Keratinocyte (primary cell): ENCODE measurements around the gene OR2AJ1.

ENCODE experiments used
- EZH2 ChIP-seq: IDR thresholded peaks from one replicate; pipeline ENCODE4 v1.6.1; 2012; ENCODE audit warnings: inconsistent platforms, mild to moderate bottlenecking, low read length, moderate library complexity
- TF ChIP-seq, protein P1 (sequence below), 3 experiments: IDR thresholded peaks in 1 of 3; conservative IDR thresholded peaks in 1 of 3; optimal IDR thresholded peaks in 1 of 3; 2 replicates in 2 of 3; 3 replicates in 1 of 3; pipeline versions ENCODE3 to v1.5.1; 2011; ENCODE audit warnings: low read length in 3 of 3, mild to moderate bottlenecking in 3 of 3, moderate library complexity in 2 of 3, control low read depth in 1 of 3, inconsistent platforms in 1 of 3; ENCODE audit not compliant: insufficient read depth in 2 of 3; ENCODE audit errors: extremely low read depth in 1 of 3

DNA sequence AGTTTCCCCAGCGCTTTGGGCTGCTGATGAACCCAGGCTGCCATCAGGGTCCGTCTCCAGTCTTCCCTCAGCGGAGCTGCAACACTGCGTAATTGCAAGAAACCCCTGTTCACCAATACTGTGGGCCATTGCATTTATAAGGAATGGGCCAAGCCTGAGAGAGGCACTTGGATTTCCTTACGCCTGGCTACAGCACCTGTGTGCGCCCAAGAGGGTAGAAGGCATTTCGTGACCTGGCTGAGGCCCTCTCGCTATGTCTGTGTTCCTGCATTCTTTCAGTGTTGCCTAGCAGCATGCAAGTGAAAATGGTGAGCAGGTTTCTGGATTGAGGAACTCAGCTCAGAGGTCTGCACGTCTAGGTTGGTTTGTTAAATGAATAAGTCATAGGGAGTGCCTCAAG is 41.3 kb upstream of the OR2AJ1 start:
- TF ChIP-seq, protein P1, sequence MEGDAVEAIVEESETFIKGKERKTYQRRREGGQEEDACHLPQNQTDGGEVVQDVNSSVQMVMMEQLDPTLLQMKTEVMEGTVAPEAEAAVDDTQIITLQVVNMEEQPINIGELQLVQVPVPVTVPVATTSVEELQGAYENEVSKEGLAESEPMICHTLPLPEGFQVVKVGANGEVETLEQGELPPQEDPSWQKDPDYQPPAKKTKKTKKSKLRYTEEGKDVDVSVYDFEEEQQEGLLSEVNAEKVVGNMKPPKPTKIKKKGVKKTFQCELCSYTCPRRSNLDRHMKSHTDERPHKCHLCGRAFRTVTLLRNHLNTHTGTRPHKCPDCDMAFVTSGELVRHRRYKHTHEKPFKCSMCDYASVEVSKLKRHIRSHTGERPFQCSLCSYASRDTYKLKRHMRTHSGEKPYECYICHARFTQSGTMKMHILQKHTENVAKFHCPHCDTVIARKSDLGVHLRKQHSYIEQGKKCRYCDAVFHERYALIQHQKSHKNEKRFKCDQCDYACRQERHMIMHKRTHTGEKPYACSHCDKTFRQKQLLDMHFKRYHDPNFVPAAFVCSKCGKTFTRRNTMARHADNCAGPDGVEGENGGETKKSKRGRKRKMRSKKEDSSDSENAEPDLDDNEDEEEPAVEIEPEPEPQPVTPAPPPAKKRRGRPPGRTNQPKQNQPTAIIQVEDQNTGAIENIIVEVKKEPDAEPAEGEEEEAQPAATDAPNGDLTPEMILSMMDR (optimal IDR thresholded peaks at IDR 0.05 in 1 of 3, IDR thresholded peaks at IDR 0.05 in 1 of 3, conservative IDR thresholded peaks at IDR 0.05 in 1 of 3; ENCODE audit: extremely low read depth in 1 of 3, insufficient read depth in 2 of 3, low read length in 3 of 3), result no peak
- TF ChIP-seq EZH2, result no peak
